ENCODE results near the gene PRDM15.

DNA sequence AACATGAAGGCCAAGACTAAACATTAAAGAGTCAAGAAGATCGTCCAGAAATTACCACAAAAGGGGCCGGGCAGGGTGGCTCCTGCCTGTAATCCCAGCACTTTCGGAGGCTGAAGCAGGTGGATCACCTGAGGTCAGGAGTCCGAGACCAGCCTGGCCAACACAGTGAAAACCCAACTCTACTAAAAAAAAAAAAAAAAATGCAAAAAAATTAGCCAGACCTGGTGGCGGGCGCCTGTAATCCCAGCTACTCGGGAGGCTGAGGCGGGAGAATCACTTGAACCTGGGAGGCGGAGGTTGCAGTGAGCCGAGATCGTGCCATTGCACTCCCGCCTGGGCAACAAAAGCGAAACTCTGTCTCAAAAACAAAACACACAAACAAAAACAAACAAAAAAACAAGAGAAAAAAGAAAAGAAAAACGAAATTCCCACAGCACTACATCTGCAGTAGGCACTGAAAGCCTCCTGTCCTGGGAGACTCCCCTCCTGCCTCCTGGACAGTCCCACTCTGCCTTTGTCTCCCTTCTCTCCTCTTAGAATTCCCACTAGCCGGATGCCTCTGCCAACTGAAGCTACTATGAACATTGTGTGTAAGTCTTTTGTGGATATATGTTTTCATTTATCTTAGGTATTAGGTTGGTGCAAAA lies 94.6 kb downstream of the PRDM15 start:
- no peak for TF ChIP-seq POLR2A (IDR thresholded peaks at IDR 0.05)
- TF ChIP-seq CTCF (IDR thresholded peaks at IDR 0.05): no peak
- no peak for TF ChIP-seq EP300 (IDR thresholded peaks at IDR 0.05)

Data from suprapubic skin (tissue), 3 donors.